DMS53 treated with DMSO at 0.1 percent for 48 hours (cell line): ENCODE data around the gene TIMM50.
A peak's percentile ranks its signal among the peaks of the same experiment; 100 is the strongest.
"Not testable (repeated sequence)": the region's sequence is repeated elsewhere in the genome, so short reads cannot be mapped to it uniquely, and the experiment has no call there.

ENCODE experiments used
- DNase-seq: peaks from one replicate; lab custom pipeline; 2025; ENCODE audit not compliant: unreplicated experiment; lab: John Stamatoyannopoulos, UW

Gene TIMM50

DNA sequence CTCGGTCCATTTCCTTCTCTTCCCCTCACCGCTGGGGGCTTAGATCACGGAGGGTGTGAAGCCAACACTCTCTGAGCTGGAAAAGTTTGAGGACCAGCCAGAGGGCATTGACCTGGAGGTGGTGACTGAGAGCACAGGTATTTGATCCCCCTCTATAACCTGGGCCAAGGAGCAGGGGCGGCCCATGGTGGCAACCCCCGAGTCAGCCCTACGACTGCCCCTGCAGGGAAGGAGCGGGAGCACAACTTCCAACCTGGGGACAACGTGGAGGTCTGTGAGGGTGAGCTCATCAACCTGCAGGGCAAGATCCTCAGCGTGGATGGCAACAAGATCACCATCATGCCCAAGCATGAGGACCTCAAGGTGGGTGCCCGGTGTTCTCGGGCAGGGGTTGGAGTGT is 11.6 kb upstream of the TIMM50 start:
- DNase-seq: no peak

- no peak for DNase-seq
These were observed 11.1 kb upstream of the TIMM50 start for GRCh38 chr19:39469567-39469966.

GRCh38 chr19:39470724-39471339 is 9.8 kb upstream of the TIMM50 start:
- DNase-seq: no peak

DNA sequence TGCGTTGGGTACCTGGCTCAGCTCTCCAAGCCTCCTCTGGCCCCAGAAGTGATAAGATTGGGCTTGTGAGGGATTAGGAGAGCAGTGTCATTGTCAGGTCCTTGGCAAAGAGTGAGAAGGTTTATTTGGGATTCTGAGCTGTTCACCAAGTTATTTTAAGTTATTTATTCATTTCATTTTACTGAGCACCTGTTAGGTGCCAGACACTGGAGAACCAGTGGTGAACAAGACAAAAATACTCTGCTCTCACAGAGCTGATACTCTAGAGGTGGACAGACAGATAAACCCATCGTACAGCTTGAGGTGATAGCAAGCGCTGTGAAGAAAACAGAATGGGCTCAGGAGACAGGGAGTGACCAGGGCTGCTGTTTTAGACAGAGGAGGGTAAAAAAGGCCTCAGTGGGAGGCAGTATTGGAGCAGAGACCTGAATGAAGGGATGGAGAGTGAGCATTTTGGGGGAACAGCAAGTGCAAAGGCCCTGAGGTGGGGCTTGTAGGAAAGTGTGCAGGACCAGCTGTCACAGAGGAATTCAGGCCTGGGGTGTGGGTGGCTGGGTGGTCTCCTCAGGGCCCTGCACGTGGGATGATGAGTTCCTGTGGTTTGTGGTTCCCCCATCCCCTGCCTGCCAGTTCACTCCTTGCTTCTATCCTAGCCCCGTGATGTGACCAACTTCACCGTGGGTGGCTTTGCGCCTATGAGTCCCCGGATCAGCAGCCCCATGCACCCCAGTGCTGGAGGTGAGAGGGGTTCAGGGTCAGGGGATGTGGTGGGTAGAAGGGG is 8.7 kb upstream of the TIMM50 start:
- DNase-seq: no peak

- no peak for DNase-seq
These were observed 7.7 kb upstream of the TIMM50 start for GRCh38 chr19:39472746-39473442.

- no peak for DNase-seq
These were observed 7.1 kb upstream of the TIMM50 start for GRCh38 chr19:39473443-39473960.

- no peak for DNase-seq
These were observed 6.5 kb upstream of the TIMM50 start for GRCh38 chr19:39474139-39474620.

DNA sequence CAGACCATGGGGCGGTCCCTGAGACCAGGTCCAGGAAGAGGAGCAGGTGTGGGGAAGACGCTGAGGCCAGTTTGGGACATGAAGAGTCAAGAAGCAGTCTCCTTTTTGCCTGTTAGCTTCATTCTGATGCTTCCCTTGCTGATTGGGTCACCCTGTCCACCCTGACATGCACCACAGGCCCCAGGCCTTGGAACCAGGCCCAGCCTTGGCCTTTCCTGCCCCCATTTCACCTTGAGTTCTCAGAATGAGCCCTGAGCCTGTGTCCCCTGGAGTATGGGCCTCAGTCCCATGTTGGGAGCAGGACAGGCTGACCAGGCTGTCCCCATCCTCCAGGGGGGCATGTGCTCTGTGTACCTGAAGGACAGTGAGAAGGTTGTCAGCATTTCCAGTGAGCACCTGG is 4.9 kb upstream of the TIMM50 start:
- DNase-seq: no peak

GRCh38 chr19:39479319-39479801 is 1.3 kb upstream of the TIMM50 start:
- DNase-seq: not testable (repeated sequence)

DNA sequence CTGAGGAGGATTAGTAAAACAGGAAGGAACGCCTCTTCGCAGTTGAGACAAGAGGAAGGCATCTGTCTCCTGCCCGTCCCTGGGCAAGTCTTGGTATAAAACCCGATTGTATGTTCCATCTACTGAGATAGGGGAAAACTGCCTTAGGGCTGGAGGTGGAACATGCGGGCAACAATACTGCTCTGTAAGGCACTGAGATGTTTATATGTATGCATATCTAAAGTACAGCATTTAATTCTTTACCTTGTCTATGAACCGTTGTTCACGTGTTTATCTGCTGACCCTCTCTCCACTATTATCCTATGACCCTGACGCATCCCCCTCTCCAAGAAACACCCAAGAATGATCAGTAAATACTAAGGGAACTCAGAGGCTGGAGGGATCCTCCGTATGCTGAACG is 722 bp upstream of the TIMM50 start:
- no peak for DNase-seq

DNA sequence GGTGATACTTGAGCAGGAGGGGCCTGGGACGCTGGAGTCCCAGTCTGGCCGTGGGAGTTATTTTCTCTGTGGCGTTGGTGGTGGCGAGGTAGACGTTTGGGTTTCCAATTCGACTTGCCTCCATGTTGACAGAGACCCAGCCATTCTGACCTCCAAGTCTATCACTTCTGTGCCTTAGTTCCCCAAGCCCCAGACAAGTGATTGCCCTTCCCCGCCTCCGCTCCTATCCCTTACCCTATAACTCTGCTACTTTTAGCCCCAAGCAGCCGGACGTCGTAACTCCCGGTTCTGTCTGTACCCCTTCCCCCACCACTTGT is 549 bp downstream of the TIMM50 start:
- DNase-seq: no peak

GRCh38 chr19:39481676-39482075 is 1.0 kb downstream of the TIMM50 start:
- no peak for DNase-seq

DNA sequence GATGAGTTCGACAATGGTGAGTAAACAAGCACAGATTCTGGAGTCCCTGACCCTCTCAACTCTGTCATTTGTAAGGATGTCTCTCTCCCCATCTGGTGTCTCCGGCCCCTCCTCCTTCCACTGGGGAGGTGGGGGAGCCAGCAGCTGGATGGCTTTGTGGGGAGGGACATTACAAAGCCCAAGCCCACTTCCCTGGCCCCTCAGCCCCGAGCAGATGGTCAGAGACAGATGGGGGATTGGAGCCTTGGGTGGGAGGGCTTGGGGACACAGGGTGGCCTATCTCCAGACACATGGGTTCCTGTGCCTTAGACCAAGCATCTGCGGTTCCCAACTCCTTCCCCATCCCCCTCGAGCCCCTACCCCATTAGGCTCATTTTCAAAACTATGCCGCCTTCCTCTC is 2.5 kb downstream of the TIMM50 start:
- DNase-seq: no peak

DNA sequence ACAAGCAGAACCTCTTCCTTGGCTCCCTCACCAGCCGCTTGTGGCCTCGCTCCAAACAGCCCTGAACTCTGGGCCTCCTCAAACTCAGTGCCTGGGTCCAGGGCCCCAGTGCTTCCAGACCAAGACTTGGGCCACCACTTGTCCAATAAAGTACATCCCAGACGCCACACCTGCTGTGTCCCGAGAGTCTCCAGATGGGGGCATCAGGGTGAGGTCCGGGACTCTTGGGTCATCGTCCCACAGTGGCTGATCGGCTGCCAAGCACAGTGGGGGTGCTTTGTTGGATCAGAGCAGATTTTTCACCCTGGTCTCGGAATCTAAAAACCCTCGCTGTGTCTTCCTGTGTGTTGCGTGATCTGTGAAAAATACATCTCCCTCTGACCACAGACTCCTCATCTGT is 9.1 kb downstream of the TIMM50 start:
- no peak for DNase-seq

- DNase-seq: no peak
These were observed 11.6 kb downstream of the TIMM50 start for GRCh38 chr19:39492225-39492624.

DNA sequence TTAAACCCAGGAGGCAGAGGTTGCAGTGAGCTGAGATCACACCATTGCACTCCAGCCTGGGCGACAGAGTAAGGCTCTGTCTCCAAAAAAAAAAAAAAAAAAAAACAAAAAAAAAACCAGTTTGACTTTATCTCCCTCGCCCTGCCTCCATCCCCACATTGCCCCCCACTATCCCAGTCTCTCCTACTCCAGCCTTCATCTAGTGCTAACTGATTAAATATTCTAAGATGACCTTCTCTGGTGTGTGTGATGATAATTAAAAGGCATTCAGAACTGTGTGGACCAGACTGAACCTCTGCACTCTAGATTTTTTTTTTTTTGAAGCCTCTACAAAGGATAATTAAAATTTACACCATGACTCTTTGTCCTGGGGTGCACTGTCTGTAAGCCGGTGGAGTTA is 12.2 kb downstream of the TIMM50 start:
- no peak for DNase-seq

DNA sequence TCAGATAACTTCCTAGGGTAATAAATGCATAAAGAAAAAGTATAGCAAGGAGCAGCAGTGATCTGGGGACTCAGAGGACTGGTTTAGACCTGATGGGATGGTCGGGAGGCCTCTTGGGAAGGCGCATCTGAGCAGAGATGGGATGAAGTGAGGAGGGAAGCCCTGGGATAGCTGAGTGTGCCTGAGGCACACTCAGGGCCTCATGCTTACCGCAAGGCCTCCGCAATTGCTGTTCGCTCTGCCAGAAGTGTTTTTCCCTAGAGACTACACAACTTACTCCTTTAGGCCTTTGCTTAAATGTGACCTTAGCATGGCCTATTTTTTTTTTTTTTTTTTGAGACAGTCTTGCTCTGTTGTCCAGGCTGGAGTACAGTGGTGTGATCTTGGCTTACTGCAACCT is 14.0 kb downstream of the TIMM50 start:
- no peak for DNase-seq

DNA sequence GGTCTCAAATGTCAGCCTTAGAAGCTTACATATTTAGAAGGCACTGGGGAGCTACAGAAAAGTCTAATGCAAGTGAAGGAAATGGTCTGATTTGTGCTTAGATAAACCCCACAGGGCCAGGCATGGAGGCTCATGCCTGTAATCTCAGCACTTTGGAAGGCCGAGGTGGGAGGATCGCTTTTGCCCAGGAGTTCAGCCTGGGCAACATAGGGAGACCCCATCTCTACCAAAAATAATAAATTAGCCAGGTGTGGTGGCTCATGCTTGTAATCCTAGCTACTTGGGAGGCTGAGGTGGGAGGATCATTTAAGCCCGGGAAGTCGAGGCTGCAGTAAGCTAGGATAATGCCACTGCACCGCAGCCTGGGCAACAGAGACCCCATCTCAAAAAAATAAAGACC is 15.4 kb downstream of the TIMM50 start:
- DNase-seq: no peak

DNA sequence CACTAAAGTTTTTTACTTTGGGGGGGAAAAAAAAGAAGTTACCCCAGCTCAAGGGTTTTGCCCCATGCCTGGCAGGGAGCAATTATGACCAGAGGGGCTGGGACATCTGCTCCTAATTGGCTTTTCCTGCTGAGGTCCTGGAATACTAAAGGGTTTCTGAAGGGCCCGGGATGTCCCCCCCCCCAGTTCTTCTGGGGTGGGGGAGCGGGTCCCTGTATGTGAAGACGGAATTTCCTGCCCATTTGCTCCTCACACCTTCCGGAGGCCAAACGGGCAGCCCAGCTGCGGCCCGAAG is 17.0 kb downstream of the TIMM50 start:
- DNase-seq: no peak

- DNase-seq: peak; percentile 94
These were observed 17.6 kb downstream of the TIMM50 start for GRCh38 chr19:39497996-39498797.
